HG03045 (cell line): ENCODE results near the gene TOMM7.
"Not testable (repeated sequence)": the region's sequence is repeated elsewhere in the genome, so short reads cannot be mapped to it uniquely, and the experiment has no call there.

Source experiments
- ATAC-seq: cut with Tn5 transposase; IDR thresholded peaks from one replicate; pipeline ENCODE4 v1.9.1; 2021; ENCODE audit warnings: mild to moderate bottlenecking, moderate library complexity; ENCODE audit not compliant: unreplicated experiment

TOMM7 gene

GRCh38 chr7:22790640-22791039 lies 32.0 kb downstream of the TOMM7 start:
- ATAC-seq, result not testable (repeated sequence)

DNA sequence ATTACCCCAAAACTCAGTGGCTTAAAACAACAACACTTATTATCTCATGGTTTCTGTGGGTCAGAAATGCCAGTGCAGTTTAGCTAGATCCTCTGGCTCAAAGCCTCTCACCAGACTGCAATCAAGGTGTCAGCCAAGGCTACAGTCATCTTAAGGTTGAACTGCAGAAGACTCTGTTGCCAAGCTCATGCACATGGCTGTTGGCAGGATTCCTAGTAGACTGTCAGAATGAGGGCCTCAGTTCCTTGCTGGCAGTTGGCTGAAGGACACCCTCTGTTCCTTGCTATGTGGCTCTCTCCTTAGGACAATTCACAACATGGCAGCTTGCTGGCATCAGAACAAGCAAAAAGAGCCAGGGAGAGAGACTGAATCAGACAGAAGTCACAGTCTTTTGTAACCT lies 34.7 kb downstream of the TOMM7 start:
- no peak for ATAC-seq

DNA sequence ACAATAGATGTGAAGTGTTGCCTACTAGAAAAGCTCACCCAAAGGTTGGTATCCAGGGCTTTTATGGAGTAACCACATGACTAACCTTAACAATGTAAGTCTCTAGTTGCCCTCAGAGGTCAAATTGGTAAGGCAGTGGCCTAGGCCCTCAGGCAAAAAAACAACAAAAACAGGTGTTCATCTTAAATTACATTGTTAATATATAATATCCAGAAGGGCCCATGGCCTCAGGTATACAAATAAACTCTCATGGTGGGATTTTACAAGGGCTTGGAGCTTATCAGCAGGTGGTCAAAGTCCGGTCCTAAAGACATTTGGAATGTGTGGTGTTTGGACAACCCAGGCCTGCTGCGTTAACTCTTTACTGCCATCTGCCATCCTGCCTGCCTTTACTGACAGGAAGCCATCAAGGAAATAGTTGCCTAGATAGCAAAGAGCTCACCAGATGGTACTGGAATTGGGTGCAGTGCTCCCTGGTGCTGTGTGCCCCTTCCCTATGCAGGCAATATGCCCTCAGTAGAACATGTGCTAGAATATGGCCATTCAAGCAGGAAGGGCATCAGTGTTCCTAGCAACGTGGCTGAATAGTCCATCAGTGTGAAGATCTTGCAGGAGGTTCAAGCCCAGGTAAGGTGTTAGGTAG lies 36.2 kb downstream of the TOMM7 start:
- ATAC-seq, result no peak

GRCh38 chr7:22784346-22784745 lies 38.3 kb downstream of the TOMM7 start:
- ATAC-seq, result no peak

DNA sequence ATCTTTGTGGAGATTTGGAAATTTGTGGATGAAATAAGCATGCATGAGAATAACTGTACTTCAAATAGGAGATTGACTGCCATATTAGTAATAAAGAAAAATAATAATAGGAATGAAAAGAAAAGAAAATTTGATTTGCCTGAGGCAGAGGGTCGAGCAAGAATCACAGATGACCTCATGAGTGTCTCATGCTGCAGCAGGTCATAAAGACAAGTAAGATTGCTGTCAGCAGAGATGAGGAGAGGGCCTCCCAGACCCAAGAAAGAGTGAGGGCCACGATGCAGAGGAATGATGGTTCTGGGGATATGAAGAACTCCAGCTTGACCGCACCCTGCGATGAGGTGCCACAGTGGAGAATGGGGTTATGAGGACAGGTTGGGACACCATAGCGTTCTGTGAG lies 39.2 kb downstream of the TOMM7 start:
- no peak for ATAC-seq

- ATAC-seq, result no peak
Observed at GRCh38 chr7:22782616-22783232, 39.9 kb downstream of the TOMM7 start.

GRCh38 chr7:22781230-22781711 lies 41.4 kb downstream of the TOMM7 start:
- ATAC-seq, result no peak

- ATAC-seq, result not testable (repeated sequence)
Observed at GRCh38 chr7:22779730-22780323, 42.8 kb downstream of the TOMM7 start.

GRCh38 chr7:22776964-22777363 lies 45.7 kb downstream of the TOMM7 start:
- no peak for ATAC-seq

- ATAC-seq, result no peak
Observed at GRCh38 chr7:22772885-22773284, 49.8 kb downstream of the TOMM7 start.

DNA sequence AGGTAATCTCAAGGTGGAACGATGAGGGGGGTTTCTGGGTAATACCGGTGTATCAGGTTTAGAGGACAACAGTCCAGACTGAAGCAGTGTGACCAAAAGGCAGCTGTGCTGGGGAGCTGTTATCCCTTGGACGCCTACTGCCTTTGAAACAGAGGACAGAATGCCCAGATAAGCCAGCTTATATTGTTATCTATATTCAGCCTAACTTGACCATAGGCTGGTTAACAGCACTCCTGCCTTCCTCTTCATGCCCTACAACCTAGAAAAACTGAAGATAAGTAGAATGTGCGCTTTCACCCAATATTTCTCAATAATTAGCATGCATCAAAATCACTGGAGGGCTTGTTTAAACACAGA lies 50.8 kb downstream of the TOMM7 start:
- ATAC-seq, result no peak

- no peak for ATAC-seq
Observed at GRCh38 chr7:22771194-22771871, 51.3 kb downstream of the TOMM7 start.

- ATAC-seq, result peak; percentile 56
Observed at GRCh38 chr7:22765609-22766008, 57.0 kb downstream of the TOMM7 start.
